Measurements from ENCODE around the gene MRPS2.

- TF ChIP-seq CTCF (IDR thresholded peaks at IDR 0.05) = no peak
- no peak for TF ChIP-seq POLR2AphosphoS5 (IDR thresholded peaks at IDR 0.05)
Observed at GRCh38 chr9:135552698-135553171, 52.3 kb downstream of the MRPS2 start.

All from sigmoid colon (tissue), 4 donors.